ENCODE results near the gene FRMD4A. TPM values are rescaled to one million over a fixed set of nuclear protein-coding genes. Genes with fewer than 3 reads are reported as not detected.

The FRMD4A gene
- total and polyA plus RNA-seq, 2 experiments from 2014 or later: 5.4 to 10.3 TPM

DNA sequence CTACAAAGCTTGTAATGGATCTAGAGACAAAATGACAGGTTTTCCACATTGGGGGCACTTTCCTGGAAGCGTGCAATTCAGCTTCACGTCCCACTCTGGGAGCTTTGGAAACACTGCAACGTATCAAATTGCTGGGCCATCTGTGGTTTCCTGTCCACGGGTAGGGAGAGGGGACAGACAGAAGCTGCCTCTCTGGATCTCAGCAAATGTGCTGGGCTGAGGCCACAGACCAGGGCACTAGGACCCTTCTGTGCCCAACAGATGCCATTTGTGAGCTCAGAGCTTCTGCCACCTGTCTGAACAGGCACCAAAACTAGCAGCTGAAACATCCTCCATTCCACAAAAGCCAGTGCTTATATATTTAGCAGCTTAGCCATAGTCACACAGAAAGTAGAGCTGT lies 40.9 kb upstream of the FRMD4A start:
- Histone ChIP-seq H2AFZ (no peak overlapping the region), H4K20me1 (ENCODE audit: insufficient read depth, poor library complexity, severe bottlenecking) (no peaks in the 10 kb centered on the region), H3K9me3 (ENCODE audit: low read depth) (no peaks in the 10 kb centered on the region), H3K9me2 (replicated peaks; ENCODE audit: insufficient read depth) (no peaks in the 10 kb centered on the region), H3K4me1 (ENCODE audit: insufficient read depth) (no peaks in the 10 kb centered on the region), H3K27me3 (no peaks in the 10 kb centered on the region), H3K27ac (no peak overlapping the region), H3K4me2 (no peak overlapping the region), H3K36me3 (replicated peaks; ENCODE audit: insufficient read depth, low read depth) (no peaks in the 10 kb centered on the region), H3K79me2 (no peaks in the 10 kb centered on the region), H3K4me3 (no peak overlapping the region)
- TF ChIP-seq, protein P1, sequence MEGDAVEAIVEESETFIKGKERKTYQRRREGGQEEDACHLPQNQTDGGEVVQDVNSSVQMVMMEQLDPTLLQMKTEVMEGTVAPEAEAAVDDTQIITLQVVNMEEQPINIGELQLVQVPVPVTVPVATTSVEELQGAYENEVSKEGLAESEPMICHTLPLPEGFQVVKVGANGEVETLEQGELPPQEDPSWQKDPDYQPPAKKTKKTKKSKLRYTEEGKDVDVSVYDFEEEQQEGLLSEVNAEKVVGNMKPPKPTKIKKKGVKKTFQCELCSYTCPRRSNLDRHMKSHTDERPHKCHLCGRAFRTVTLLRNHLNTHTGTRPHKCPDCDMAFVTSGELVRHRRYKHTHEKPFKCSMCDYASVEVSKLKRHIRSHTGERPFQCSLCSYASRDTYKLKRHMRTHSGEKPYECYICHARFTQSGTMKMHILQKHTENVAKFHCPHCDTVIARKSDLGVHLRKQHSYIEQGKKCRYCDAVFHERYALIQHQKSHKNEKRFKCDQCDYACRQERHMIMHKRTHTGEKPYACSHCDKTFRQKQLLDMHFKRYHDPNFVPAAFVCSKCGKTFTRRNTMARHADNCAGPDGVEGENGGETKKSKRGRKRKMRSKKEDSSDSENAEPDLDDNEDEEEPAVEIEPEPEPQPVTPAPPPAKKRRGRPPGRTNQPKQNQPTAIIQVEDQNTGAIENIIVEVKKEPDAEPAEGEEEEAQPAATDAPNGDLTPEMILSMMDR (IDR thresholded peaks at IDR 0.05; ENCODE audit: poor library complexity): no peak
- TF ChIP-seq EZH2phosphoT487 (IDR thresholded peaks at IDR 0.05; ENCODE audit: low read depth, severe bottlenecking, unreplicated experiment) (no peak), EZH2 (IDR thresholded peaks at IDR 0.05; ENCODE audit: borderline replicate concordance) (no peak)
- no peak for DNase-seq (ENCODE audit: low spot score)
- WGBS (ENCODE audit: low lambda C conversion rate, missing lambda C conversion rate): 54% methylated on average over 4 of the region's 4 CpGs

DNA sequence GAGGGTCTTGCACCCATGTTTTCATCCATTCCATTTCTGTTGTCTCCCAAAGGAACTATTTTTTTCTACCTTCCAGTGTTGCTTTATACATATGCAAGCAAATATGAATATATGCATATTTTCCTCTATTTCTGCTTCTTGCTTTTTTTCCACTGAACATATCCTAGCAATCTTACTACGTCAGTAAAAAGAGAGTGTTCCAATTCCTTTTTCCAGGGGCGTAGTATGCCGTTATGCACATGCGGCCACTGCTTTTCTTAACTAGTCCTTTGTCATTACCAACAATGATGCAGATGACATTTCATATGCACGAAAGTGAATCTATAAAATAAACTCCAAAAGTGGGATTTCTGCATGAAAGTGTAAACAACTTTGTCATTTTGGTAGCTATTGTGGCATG lies 40.2 kb upstream of the FRMD4A start:
- H4K20me1 ChIP-seq (ENCODE audit: insufficient read depth, poor library complexity, severe bottlenecking): no peaks in the 10 kb centered on the region
- no peaks in the 10 kb centered on the region for H3K27me3 ChIP-seq
- H3K79me2 ChIP-seq: no peaks in the 10 kb centered on the region
- H3K9me3 ChIP-seq (ENCODE audit: low read depth): no peaks in the 10 kb centered on the region
- no peak overlapping the region for H3K27ac ChIP-seq
- no peaks in the 10 kb centered on the region for H3K4me1 ChIP-seq (ENCODE audit: insufficient read depth)
- H2AFZ ChIP-seq: no peak overlapping the region
- no peaks in the 10 kb centered on the region for H3K9me2 ChIP-seq (replicated peaks; ENCODE audit: insufficient read depth)
- TF ChIP-seq, protein P1 (IDR thresholded peaks at IDR 0.05; ENCODE audit: poor library complexity): no peak
- TF ChIP-seq EZH2phosphoT487 (IDR thresholded peaks at IDR 0.05; ENCODE audit: low read depth, severe bottlenecking, unreplicated experiment) (no peak), EZH2 (IDR thresholded peaks at IDR 0.05; ENCODE audit: borderline replicate concordance) (no peak)
- WGBS (ENCODE audit: low lambda C conversion rate, missing lambda C conversion rate): 91% methylated on average over 5 of the region's 5 CpGs
- H3K4me3 ChIP-seq: no peak overlapping the region
- no peaks in the 10 kb centered on the region for H3K36me3 ChIP-seq (replicated peaks; ENCODE audit: insufficient read depth, low read depth)
- H3K4me2 ChIP-seq: no peak overlapping the region
- DNase-seq (ENCODE audit: low spot score): no peak

DNA sequence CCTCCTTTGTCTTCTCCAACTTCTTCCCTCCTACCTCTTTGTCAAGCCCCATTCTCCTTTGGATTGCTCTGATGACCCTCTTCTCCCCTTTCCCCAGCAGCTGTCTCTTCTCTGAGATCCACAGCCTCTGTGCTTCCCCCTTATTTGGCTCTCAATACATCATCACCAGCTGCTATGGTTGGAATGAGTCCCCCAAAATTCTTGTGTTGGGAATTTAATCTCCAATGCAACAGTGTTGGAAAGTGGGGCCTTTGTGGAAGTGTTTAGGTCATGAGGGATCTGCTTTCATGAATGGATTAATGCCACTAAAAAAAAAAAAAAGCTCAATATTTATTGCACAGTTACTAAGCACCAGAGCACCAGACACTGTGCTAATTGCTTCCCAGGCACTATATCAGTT lies 39.2 kb upstream of the FRMD4A start:
- no peaks in the 10 kb centered on the region for H3K4me1 ChIP-seq (ENCODE audit: insufficient read depth)
- no peaks in the 10 kb centered on the region for H3K9me2 ChIP-seq (replicated peaks; ENCODE audit: insufficient read depth)
- H2AFZ ChIP-seq: no peak overlapping the region
- H3K79me2 ChIP-seq: no peaks in the 10 kb centered on the region
- no peak overlapping the region for H3K4me3 ChIP-seq
- no peaks in the 10 kb centered on the region for H3K36me3 ChIP-seq (replicated peaks; ENCODE audit: insufficient read depth, low read depth)
- DNase-seq (ENCODE audit: low spot score): no peak
- no peaks in the 10 kb centered on the region for H4K20me1 ChIP-seq (ENCODE audit: insufficient read depth, poor library complexity, severe bottlenecking)
- no peak overlapping the region for H3K4me2 ChIP-seq
- TF ChIP-seq, protein P1 (IDR thresholded peaks at IDR 0.05; ENCODE audit: poor library complexity): no peak
- TF ChIP-seq EZH2phosphoT487 (IDR thresholded peaks at IDR 0.05; ENCODE audit: low read depth, severe bottlenecking, unreplicated experiment): no peak
- TF ChIP-seq EZH2 (IDR thresholded peaks at IDR 0.05; ENCODE audit: borderline replicate concordance): no peak
- no peaks in the 10 kb centered on the region for H3K9me3 ChIP-seq (ENCODE audit: low read depth)
- no peaks in the 10 kb centered on the region for H3K27me3 ChIP-seq
- no peak overlapping the region for H3K27ac ChIP-seq

DNA sequence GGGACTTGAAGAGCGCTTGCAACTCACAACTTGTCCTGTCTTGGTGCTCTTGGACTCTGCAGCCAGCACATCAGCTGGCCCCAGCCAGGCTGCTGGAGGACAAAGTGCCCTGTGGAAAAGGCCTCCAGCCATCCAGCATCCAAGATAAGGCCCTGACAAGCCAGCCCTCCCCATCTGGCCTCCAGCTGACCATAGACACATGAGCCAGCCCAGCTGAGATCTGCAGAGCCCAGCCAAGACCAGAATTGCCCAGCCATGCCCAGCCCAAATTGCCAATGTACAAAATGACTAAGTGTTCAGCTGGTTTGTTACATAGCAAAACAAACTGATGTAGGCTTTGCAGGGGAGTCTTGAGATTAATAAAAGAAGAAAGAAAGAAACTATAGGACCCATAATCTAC lies 36.0 kb upstream of the FRMD4A start:
- no peaks in the 10 kb centered on the region for H3K9me2 ChIP-seq (replicated peaks; ENCODE audit: insufficient read depth)
- H3K9me3 ChIP-seq (ENCODE audit: low read depth): no peaks in the 10 kb centered on the region
- H3K27ac ChIP-seq: no peak overlapping the region
- TF ChIP-seq EZH2 (IDR thresholded peaks at IDR 0.05; ENCODE audit: borderline replicate concordance) (no peak), EZH2phosphoT487 (IDR thresholded peaks at IDR 0.05; ENCODE audit: low read depth, severe bottlenecking, unreplicated experiment) (no peak)
- no peaks in the 10 kb centered on the region for H3K36me3 ChIP-seq (replicated peaks; ENCODE audit: insufficient read depth, low read depth)
- no peak for DNase-seq (ENCODE audit: low spot score)
- no peaks in the 10 kb centered on the region for H3K27me3 ChIP-seq
- H2AFZ ChIP-seq: no peak overlapping the region
- no peaks in the 10 kb centered on the region for H4K20me1 ChIP-seq (ENCODE audit: insufficient read depth, poor library complexity, severe bottlenecking)
- 100% methylated on average over 1 of the region's 1 CpG for WGBS (ENCODE audit: low lambda C conversion rate, missing lambda C conversion rate)
- no peaks in the 10 kb centered on the region for H3K79me2 ChIP-seq
- H3K4me3 ChIP-seq: no peak overlapping the region
- no peaks in the 10 kb centered on the region for H3K4me1 ChIP-seq (ENCODE audit: insufficient read depth)
- H3K4me2 ChIP-seq: no peak overlapping the region

All from hepatocyte (in vitro differentiated cells).